ENCODE results near the gene MOB3B.

The MOB3B gene

GRCh38 chr9:27387722-27388121, 141.9 kb downstream of the MOB3B start:
- Histone ChIP-seq H3K27me3 (ENCODE audit: insufficient read depth, poor library complexity, severe bottlenecking) (no peaks in the 10 kb centered on the region), H3K27ac (ENCODE audit: poor library complexity, severe bottlenecking) (no peak overlapping the region)
- TF ChIP-seq, protein P1, sequence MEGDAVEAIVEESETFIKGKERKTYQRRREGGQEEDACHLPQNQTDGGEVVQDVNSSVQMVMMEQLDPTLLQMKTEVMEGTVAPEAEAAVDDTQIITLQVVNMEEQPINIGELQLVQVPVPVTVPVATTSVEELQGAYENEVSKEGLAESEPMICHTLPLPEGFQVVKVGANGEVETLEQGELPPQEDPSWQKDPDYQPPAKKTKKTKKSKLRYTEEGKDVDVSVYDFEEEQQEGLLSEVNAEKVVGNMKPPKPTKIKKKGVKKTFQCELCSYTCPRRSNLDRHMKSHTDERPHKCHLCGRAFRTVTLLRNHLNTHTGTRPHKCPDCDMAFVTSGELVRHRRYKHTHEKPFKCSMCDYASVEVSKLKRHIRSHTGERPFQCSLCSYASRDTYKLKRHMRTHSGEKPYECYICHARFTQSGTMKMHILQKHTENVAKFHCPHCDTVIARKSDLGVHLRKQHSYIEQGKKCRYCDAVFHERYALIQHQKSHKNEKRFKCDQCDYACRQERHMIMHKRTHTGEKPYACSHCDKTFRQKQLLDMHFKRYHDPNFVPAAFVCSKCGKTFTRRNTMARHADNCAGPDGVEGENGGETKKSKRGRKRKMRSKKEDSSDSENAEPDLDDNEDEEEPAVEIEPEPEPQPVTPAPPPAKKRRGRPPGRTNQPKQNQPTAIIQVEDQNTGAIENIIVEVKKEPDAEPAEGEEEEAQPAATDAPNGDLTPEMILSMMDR (IDR thresholded peaks at IDR 0.05; ENCODE audit: poor library complexity, severe bottlenecking), result no peak

GRCh38 chr9:27386571-27387091, 143.0 kb downstream of the MOB3B start:
- DNase-seq (ENCODE audit: low spot score) (no peak), ATAC-seq (ENCODE audit: low read depth) (no peak)
- Histone ChIP-seq H3K9me3 (ENCODE audit: severe bottlenecking) (no peaks in the 10 kb centered on the region), H3K27ac (ENCODE audit: poor library complexity, severe bottlenecking) (peak overlapping the region; percentile 55), H3K27me3 (ENCODE audit: insufficient read depth, poor library complexity, severe bottlenecking) (no peaks in the 10 kb centered on the region), H3K4me1 (ENCODE audit: insufficient read depth, poor library complexity, severe bottlenecking) (peaks cover 28% of the 10 kb centered on the region), H3K4me3 (ENCODE audit: severe bottlenecking) (no peak overlapping the region), H3K36me3 (ENCODE audit: low read depth) (no peaks in the 10 kb centered on the region)
- TF ChIP-seq, protein P1 (IDR thresholded peaks at IDR 0.05; ENCODE audit: poor library complexity, severe bottlenecking), result no peak

More at GRCh38 chr9:27387722-27388121, 141.9 kb downstream of the MOB3B start:
- no peaks in the 10 kb centered on the region for H3K36me3 ChIP-seq (ENCODE audit: low read depth)
- ATAC-seq (ENCODE audit: low read depth) (no peak), DNase-seq (ENCODE audit: low spot score) (no peak)
- H3K9me3 ChIP-seq (ENCODE audit: severe bottlenecking), result no peaks in the 10 kb centered on the region
- H3K4me3 ChIP-seq (ENCODE audit: severe bottlenecking), result no peak overlapping the region
- H3K4me1 ChIP-seq (ENCODE audit: insufficient read depth, poor library complexity, severe bottlenecking), result peaks cover 26% of the 10 kb centered on the region

DNA sequence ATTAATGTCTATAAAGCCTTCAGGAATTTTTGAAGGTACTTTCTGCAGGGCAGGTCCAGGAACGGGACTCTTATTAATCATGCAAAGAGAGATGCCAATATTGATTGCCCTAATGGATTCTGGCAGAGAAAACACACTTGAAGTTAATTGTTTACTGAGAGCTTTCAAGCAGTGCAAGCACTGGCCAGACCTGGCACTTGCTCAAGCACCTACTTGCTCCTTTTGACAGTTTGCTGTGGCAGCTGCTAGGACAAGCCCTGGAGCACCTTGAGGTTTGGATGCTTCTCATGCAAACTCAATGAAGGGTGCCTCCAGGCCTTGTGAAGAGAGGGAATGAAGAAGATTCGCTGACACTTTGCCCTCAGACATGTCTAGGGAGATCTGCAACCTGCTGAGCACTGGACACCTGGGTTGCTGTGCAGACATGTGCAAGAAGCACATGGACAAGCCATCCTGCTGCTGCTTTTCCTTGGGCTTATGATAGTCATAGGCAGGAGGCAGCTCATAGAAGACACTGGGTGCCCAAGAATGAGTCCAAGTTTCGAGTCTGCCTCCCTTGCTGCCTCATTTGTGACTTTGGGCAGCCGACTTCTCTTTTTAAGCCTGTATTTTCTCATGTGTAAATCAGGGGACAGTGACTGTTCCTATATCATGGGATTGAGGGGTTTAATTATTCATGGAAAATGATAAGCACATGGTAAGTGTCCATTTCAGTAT, 143.8 kb downstream of the MOB3B start:
- Histone ChIP-seq H3K36me3 (ENCODE audit: low read depth) (no peaks in the 10 kb centered on the region), H3K27ac (ENCODE audit: poor library complexity, severe bottlenecking) (peak overlapping the region; percentile 55), H3K9me3 (ENCODE audit: severe bottlenecking) (no peaks in the 10 kb centered on the region), H3K4me3 (ENCODE audit: severe bottlenecking) (no peak overlapping the region), H3K4me1 (ENCODE audit: insufficient read depth, poor library complexity, severe bottlenecking) (peaks cover 28% of the 10 kb centered on the region), H3K27me3 (ENCODE audit: insufficient read depth, poor library complexity, severe bottlenecking) (no peaks in the 10 kb centered on the region)
- ATAC-seq (ENCODE audit: low read depth) (peak; percentile 20), DNase-seq (ENCODE audit: low spot score) (no peak)
- TF ChIP-seq, protein P1 (IDR thresholded peaks at IDR 0.05; ENCODE audit: poor library complexity, severe bottlenecking), result no peak

DNA sequence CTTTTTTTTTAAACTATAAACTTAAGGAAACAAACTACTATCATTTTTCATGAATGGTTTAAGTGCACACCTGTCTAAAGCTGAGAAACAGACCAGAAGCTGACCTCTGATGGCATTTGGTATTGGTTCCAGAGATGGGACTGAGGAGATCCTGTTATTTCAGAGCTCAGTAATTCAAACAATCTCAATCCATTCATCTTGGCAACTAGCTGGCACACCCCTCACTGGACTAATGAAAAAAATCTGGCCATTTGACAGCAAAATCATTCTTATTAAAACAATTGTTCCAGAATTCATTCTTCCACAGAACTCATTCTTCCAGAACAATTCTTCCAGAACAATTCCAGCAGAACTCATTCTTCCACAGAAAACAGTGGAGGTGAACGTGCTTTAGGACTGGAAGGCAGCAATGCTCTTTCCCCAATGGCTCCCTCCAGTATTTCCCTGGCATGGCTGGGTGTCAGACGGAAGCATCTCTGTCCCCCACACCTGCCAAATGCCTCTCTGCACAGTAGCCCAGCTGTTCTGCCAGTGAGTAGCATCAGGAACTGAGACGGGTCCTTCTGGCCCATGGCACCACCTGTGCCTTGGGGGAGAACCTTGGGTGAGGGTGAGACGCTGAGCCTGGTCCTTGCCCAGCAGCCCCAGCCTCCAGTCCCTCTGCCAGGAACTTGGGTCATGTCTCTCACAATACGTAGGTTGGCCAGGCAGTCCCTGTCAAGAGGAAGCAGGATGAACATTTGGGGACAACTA, 145.2 kb downstream of the MOB3B start:
- Histone ChIP-seq H3K4me3 (ENCODE audit: severe bottlenecking) (no peak overlapping the region), H3K27ac (ENCODE audit: poor library complexity, severe bottlenecking) (peak overlapping the region; percentile 55), H3K36me3 (ENCODE audit: low read depth) (no peaks in the 10 kb centered on the region), H3K27me3 (ENCODE audit: insufficient read depth, poor library complexity, severe bottlenecking) (no peaks in the 10 kb centered on the region), H3K4me1 (ENCODE audit: insufficient read depth, poor library complexity, severe bottlenecking) (peaks cover 24% of the 10 kb centered on the region), H3K9me3 (ENCODE audit: severe bottlenecking) (no peaks in the 10 kb centered on the region)
- ATAC-seq (ENCODE audit: low read depth) (no peak), DNase-seq (ENCODE audit: low spot score) (no peak)
- TF ChIP-seq, protein P1 (IDR thresholded peaks at IDR 0.05; ENCODE audit: poor library complexity, severe bottlenecking), result no peak
